GM03348 (cell line): ENCODE results near the gene AIP.

Source experiments
- DNase-seq: peaks from one replicate; pipeline ENCODE4 v3.0.0; 2012; ENCODE audit warnings: low spot score

Gene AIP

DNA sequence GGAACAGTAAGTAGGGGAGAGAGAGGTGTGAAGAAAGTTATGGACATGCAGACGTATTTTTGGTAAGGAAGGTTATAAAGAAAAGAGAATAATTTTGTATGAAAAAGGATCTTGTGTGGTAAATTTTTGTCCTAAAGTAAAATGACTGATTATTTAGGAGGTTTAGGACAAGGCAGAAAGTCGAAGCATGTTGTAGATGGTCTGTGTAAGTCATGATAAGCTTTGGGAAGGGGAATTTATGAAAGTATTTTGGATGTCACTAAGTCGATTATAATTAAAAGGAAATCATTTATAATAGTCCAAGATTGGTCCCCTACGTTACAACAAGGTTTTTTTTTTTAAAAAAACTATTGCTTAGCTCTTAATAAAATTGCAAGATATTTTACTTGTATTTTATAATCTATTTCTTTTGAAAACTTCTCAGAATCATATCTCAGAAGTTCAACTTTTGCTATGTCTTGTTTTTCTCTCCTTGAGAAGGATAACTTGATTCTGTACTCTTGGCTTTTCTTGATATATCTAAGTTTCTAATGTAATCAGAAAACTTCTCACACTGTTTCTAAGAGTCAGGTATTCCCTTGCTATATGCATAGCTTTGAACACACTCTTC lies 51.3 kb downstream of the AIP start:
- no peak for DNase-seq

DNA sequence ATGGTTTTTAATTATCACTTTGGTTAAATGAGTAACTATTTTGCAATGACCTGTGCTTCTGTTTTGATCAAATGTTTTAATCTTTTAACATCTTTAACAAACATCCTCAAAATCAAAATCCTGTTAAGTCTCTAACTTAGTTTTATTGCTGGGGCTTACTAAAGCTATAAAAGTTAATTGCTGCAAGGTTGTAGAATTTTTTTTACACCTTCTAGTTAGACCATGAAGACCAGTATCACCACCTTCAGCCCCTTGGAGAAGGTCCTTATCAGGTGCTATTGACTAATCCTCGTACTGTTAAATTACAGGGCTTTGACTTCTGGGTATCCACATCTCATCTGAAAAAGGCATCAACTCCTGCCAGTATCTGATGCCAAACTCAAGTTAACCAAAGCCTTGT lies 52.7 kb downstream of the AIP start:
- no peak for DNase-seq

DNA sequence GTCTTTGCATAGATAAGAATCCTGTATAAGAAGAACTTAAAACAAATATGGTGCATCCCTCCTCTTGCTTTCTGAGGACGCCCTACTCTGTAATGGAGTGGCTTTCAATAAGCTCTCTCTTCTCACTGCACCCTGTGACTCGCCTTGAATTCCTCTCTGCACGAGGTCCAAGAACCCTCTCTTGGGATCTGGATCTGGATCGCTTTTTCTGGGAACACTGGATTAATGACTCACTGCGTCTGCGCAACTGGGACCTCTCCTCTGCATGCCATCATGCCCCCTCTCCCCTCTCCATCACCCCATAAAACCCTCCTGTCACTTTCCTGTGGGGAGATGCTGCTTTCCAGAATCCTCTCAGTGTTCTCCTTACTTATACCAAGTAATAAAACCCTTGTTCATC lies 55.5 kb downstream of the AIP start:
- DNase-seq: no peak

DNA sequence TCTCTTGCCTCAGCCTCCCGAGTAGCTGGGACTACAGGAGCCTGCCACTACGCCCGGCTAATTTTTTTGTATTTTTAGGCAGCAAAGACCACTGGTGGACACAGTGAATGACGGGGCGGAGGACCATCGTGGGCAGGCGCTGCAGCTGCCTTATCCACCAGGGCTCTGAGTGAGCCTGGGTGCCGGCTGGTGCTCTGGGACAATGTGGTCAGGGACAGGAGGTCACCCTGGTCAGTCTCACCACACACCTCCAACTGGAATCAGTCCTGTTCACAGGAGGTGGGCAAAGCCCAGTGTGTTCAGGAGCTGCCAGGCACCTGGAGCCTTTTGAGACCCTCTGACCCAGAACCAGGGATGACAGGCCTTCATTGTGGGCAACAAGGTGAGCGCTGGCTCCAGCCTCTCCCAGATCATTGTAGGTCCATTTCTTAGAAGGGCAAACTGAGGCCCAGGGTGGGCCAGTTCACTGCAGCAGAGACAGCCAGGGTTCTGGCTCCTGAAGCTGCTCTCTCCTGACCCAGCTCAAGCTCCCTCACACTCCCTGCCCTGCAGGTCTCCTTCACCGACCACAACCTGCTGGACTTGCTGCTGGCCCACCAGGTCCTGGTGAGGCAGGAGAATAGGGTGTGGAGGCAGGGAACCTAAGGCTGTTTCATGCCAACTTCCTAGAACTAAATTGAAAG lies 56.1 kb downstream of the AIP start:
- DNase-seq: no peak

DNA sequence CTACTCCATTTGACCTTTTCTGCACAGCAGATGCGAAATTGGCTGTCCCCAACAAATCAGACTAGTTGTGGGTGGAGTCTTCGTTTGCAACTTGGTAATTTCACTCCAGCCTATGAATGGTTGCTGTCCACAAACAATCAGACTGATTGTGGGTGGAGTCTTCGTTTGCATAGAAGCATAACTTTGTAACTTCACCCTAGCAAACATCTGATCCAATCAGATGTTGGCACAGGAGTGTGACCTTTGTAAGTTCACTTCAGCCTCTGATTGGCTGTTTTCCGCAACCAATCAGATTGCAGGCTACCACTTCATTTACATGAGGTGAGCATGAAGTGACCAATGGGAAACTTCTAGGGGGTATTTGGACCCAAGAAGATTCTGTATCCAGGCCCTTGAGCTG lies 56.7 kb downstream of the AIP start:
- no peak for DNase-seq
